ENCODE results near the gene HECW1.

HECW1 gene

GRCh38 chr7:43077285-43077684 is 35.2 kb upstream of the HECW1 start:
- Histone ChIP-seq H3K36me3 (ENCODE audit: control insufficient read depth, insufficient read depth, low read length) (no peaks in the 10 kb centered on the region), H3K4me1 (ENCODE audit: control insufficient read depth, low read depth, low read length) (peaks cover 1% of the 10 kb centered on the region), H3K23ac (ENCODE audit: low read length) (no peak overlapping the region), H3K4me3 (ENCODE audit: low read length) (no peak overlapping the region), H3K79me2 (ENCODE audit: control insufficient read depth, insufficient read depth, low read length) (no peaks in the 10 kb centered on the region), H2BK5ac (ENCODE audit: low read length) (no peak overlapping the region), H2AK5ac (ENCODE audit: low read length) (no peak overlapping the region), H4K5ac (ENCODE audit: low read length) (no peak overlapping the region), H3K79me1 (ENCODE audit: low read length) (no peaks in the 10 kb centered on the region), H2BK120ac (ENCODE audit: low read depth, low read length) (peak overlapping the region; percentile 2), H3K27me3 (ENCODE audit: insufficient read depth, low read length, poor library complexity) (no peaks in the 10 kb centered on the region), H3K56ac (ENCODE audit: low read length) (peak overlapping the region; percentile 11), H3K27ac (ENCODE audit: low read depth, low read length) (no peak overlapping the region), H3K18ac (ENCODE audit: low read length) (peak overlapping the region; percentile 5), H3K9ac (ENCODE audit: low read length) (no peak overlapping the region), H3K4ac (ENCODE audit: low read depth, low read length) (peak overlapping the region; percentile 28), H3K4me2 (ENCODE audit: low read length) (no peak overlapping the region), H2BK15ac (replicated peaks; ENCODE audit: low read depth) (no peak overlapping the region), H4K8ac (ENCODE audit: low read depth, low read length) (peak overlapping the region; percentile 2)
- no peak for DNase-seq
- no CpG with 5 or more reads among the region's 9 CpGs for WGBS (ENCODE audit: extremely low coverage, insufficient coverage, low lambda C conversion rate)

DNA sequence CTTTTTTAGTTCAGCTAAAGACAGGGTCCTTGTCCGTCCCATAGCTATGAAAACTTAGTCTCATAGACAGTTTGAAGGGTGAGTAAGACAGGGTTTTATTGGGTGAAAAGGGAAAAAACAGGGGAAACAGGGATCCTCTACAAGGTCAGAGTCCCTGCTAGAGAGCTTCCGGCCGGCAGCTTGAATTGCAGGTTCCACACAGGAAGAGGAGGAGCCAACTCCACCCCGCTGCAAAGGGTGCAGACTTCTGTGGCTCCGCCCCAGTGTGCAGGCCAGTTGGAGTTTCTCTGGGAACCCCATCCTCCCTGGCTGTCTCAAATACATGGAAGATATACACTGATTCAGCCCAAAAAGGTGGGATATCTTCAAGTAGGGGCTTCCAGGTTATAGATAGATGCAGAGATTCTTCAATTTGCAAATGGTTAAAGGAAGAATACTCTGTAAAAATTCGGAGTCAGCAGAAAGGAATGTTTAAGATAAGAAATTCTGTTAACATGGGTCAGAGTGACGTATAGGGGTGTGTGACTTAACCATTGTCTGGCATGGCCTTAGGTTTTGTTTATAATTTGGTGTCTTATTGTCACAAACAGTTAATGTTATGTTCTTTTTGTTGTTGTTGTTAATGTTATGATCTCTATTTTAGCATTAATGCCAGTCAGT is 34.6 kb upstream of the HECW1 start:
- Histone ChIP-seq H4K5ac (ENCODE audit: low read length) (no peak overlapping the region), H3K36me3 (ENCODE audit: control insufficient read depth, insufficient read depth, low read length) (no peaks in the 10 kb centered on the region), H3K27me3 (ENCODE audit: insufficient read depth, low read length, poor library complexity) (no peaks in the 10 kb centered on the region), H4K8ac (ENCODE audit: low read depth, low read length) (peak overlapping the region; percentile 31), H3K4me2 (ENCODE audit: low read length) (no peak overlapping the region), H3K18ac (ENCODE audit: low read length) (peak overlapping the region; percentile 5), H3K79me2 (ENCODE audit: control insufficient read depth, insufficient read depth, low read length) (no peaks in the 10 kb centered on the region), H2BK5ac (ENCODE audit: low read length) (no peak overlapping the region), H3K27ac (ENCODE audit: low read depth, low read length) (no peak overlapping the region), H2BK120ac (ENCODE audit: low read depth, low read length) (no peak overlapping the region), H3K9ac (ENCODE audit: low read length) (no peak overlapping the region), H3K56ac (ENCODE audit: low read length) (no peak overlapping the region), H3K23ac (ENCODE audit: low read length) (no peak overlapping the region), H3K4me3 (ENCODE audit: low read length) (no peak overlapping the region), H2BK15ac (replicated peaks; ENCODE audit: low read depth) (no peak overlapping the region), H3K79me1 (ENCODE audit: low read length) (no peaks in the 10 kb centered on the region), H2AK5ac (ENCODE audit: low read length) (no peak overlapping the region), H3K4ac (ENCODE audit: low read depth, low read length) (peak overlapping the region; percentile 28), H3K4me1 (ENCODE audit: control insufficient read depth, low read depth, low read length) (peaks cover 1% of the 10 kb centered on the region)
- peak; percentile 87 for DNase-seq
- WGBS (ENCODE audit: extremely low coverage, insufficient coverage, low lambda C conversion rate), result no CpG with 5 or more reads among the region's 7 CpGs

- no peak overlapping the region for H4K8ac ChIP-seq (ENCODE audit: low read depth, low read length)
- H4K5ac ChIP-seq (ENCODE audit: low read length), result no peak overlapping the region
- H3K18ac ChIP-seq (ENCODE audit: low read length), result no peak overlapping the region
- no peak overlapping the region for H2BK5ac ChIP-seq (ENCODE audit: low read length)
- H3K23ac ChIP-seq (ENCODE audit: low read length), result no peak overlapping the region
- peaks cover 1% of the 10 kb centered on the region for H3K4me1 ChIP-seq (ENCODE audit: control insufficient read depth, low read depth, low read length)
- H3K79me1 ChIP-seq (ENCODE audit: low read length), result no peaks in the 10 kb centered on the region
- no peak overlapping the region for H3K56ac ChIP-seq (ENCODE audit: low read length)
- DNase-seq, result peak; percentile 48
- no peak overlapping the region for H3K27ac ChIP-seq (ENCODE audit: low read depth, low read length)
- H3K4ac ChIP-seq (ENCODE audit: low read depth, low read length), result no peak overlapping the region
- no CpG with 5 or more reads among the region's 6 CpGs for WGBS (ENCODE audit: extremely low coverage, insufficient coverage, low lambda C conversion rate)
- no peak overlapping the region for H2BK120ac ChIP-seq (ENCODE audit: low read depth, low read length)
- no peak overlapping the region for H3K4me2 ChIP-seq (ENCODE audit: low read length)
- H3K27me3 ChIP-seq (ENCODE audit: insufficient read depth, low read length, poor library complexity), result no peaks in the 10 kb centered on the region
- H3K9ac ChIP-seq (ENCODE audit: low read length), result no peak overlapping the region
- H2BK15ac ChIP-seq (replicated peaks; ENCODE audit: low read depth), result no peak overlapping the region
- no peak overlapping the region for H2AK5ac ChIP-seq (ENCODE audit: low read length)
- H3K79me2 ChIP-seq (ENCODE audit: control insufficient read depth, insufficient read depth, low read length), result no peaks in the 10 kb centered on the region
- no peak overlapping the region for H3K4me3 ChIP-seq (ENCODE audit: low read length)
- H3K36me3 ChIP-seq (ENCODE audit: control insufficient read depth, insufficient read depth, low read length), result no peaks in the 10 kb centered on the region
Observed at GRCh38 chr7:43078794-43079193, 33.7 kb upstream of the HECW1 start.

GRCh38 chr7:43081603-43082002 is 30.8 kb upstream of the HECW1 start:
- H2AK5ac ChIP-seq (ENCODE audit: low read length), result no peak overlapping the region
- no peak overlapping the region for H2BK5ac ChIP-seq (ENCODE audit: low read length)
- no peaks in the 10 kb centered on the region for H3K36me3 ChIP-seq (ENCODE audit: control insufficient read depth, insufficient read depth, low read length)
- no peak overlapping the region for H3K4me2 ChIP-seq (ENCODE audit: low read length)
- no peak overlapping the region for H3K27ac ChIP-seq (ENCODE audit: low read depth, low read length)
- no peak overlapping the region for H4K8ac ChIP-seq (ENCODE audit: low read depth, low read length)
- no peak overlapping the region for H3K9ac ChIP-seq (ENCODE audit: low read length)
- H4K5ac ChIP-seq (ENCODE audit: low read length), result no peak overlapping the region
- no peak overlapping the region for H3K4me3 ChIP-seq (ENCODE audit: low read length)
- H3K18ac ChIP-seq (ENCODE audit: low read length), result no peak overlapping the region
- peaks cover 1% of the 10 kb centered on the region for H3K4me1 ChIP-seq (ENCODE audit: control insufficient read depth, low read depth, low read length)
- H3K79me2 ChIP-seq (ENCODE audit: control insufficient read depth, insufficient read depth, low read length), result no peaks in the 10 kb centered on the region
- DNase-seq, result no peak
- no peaks in the 10 kb centered on the region for H3K79me1 ChIP-seq (ENCODE audit: low read length)
- WGBS (ENCODE audit: extremely low coverage, insufficient coverage, low lambda C conversion rate), result no CpG with 5 or more reads among the region's 4 CpGs
- H2BK120ac ChIP-seq (ENCODE audit: low read depth, low read length), result no peak overlapping the region
- no peak overlapping the region for H3K4ac ChIP-seq (ENCODE audit: low read depth, low read length)
- H3K27me3 ChIP-seq (ENCODE audit: insufficient read depth, low read length, poor library complexity), result no peaks in the 10 kb centered on the region
- H3K56ac ChIP-seq (ENCODE audit: low read length), result no peak overlapping the region
- no peak overlapping the region for H3K23ac ChIP-seq (ENCODE audit: low read length)
- H2BK15ac ChIP-seq (replicated peaks; ENCODE audit: low read depth), result no peak overlapping the region

GRCh38 chr7:43083106-43083505 is 29.3 kb upstream of the HECW1 start:
- no peaks in the 10 kb centered on the region for H3K79me1 ChIP-seq (ENCODE audit: low read length)
- H3K4ac ChIP-seq (ENCODE audit: low read depth, low read length), result no peak overlapping the region
- H2BK15ac ChIP-seq (replicated peaks; ENCODE audit: low read depth), result no peak overlapping the region
- no peak overlapping the region for H3K56ac ChIP-seq (ENCODE audit: low read length)
- no peak overlapping the region for H2BK5ac ChIP-seq (ENCODE audit: low read length)
- no peak overlapping the region for H3K9ac ChIP-seq (ENCODE audit: low read length)
- H4K8ac ChIP-seq (ENCODE audit: low read depth, low read length), result no peak overlapping the region
- H3K27ac ChIP-seq (ENCODE audit: low read depth, low read length), result no peak overlapping the region
- H2AK5ac ChIP-seq (ENCODE audit: low read length), result no peak overlapping the region
- no peak overlapping the region for H2BK120ac ChIP-seq (ENCODE audit: low read depth, low read length)
- H3K4me3 ChIP-seq (ENCODE audit: low read length), result no peak overlapping the region
- peaks cover 1% of the 10 kb centered on the region for H3K4me1 ChIP-seq (ENCODE audit: control insufficient read depth, low read depth, low read length)
- no peak overlapping the region for H3K4me2 ChIP-seq (ENCODE audit: low read length)
- no peaks in the 10 kb centered on the region for H3K27me3 ChIP-seq (ENCODE audit: insufficient read depth, low read length, poor library complexity)
- no peak overlapping the region for H3K23ac ChIP-seq (ENCODE audit: low read length)
- no peak overlapping the region for H4K5ac ChIP-seq (ENCODE audit: low read length)
- no peaks in the 10 kb centered on the region for H3K36me3 ChIP-seq (ENCODE audit: control insufficient read depth, insufficient read depth, low read length)
- H3K18ac ChIP-seq (ENCODE audit: low read length), result no peak overlapping the region
- no peaks in the 10 kb centered on the region for H3K79me2 ChIP-seq (ENCODE audit: control insufficient read depth, insufficient read depth, low read length)
- WGBS (ENCODE audit: extremely low coverage, insufficient coverage, low lambda C conversion rate), result no CpG with 5 or more reads among the region's 2 CpGs
- no peak for DNase-seq

DNA sequence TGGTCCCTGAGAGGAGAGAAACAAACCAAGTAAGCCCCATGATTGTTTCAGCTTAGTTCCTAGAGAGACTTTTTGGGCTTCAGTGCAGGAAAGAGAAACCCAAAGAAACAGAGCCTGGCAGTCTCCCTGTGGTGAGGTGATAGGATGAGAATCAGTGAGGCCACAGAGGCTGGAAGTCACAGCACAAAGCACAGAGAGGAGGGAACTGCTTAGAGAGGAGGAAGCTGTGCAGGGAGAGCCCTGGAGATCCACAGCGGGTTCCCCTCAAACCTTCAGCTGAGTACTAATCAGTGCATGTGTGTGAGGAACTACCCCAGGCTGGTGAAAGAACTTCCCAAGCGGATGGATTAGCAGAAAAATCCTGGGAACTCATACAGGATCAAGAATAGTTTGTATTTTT is 27.4 kb upstream of the HECW1 start:
- DNase-seq, result no peak
- WGBS (ENCODE audit: extremely low coverage, insufficient coverage, low lambda C conversion rate), result no CpG with 5 or more reads among the region's 2 CpGs

More for the DNA sequence above, 27.4 kb upstream of the HECW1 start:
- Histone ChIP-seq H3K23ac (ENCODE audit: low read length) (no peak overlapping the region), H4K8ac (ENCODE audit: low read depth, low read length) (no peak overlapping the region), H3K9ac (ENCODE audit: low read length) (no peak overlapping the region), H3K36me3 (ENCODE audit: control insufficient read depth, insufficient read depth, low read length) (no peaks in the 10 kb centered on the region), H3K4ac (ENCODE audit: low read depth, low read length) (no peak overlapping the region), H3K18ac (ENCODE audit: low read length) (no peak overlapping the region), H3K4me2 (ENCODE audit: low read length) (no peak overlapping the region), H3K56ac (ENCODE audit: low read length) (peak overlapping the region; percentile 12), H2BK5ac (ENCODE audit: low read length) (no peak overlapping the region), H2AK5ac (ENCODE audit: low read length) (no peak overlapping the region), H2BK120ac (ENCODE audit: low read depth, low read length) (no peak overlapping the region), H3K27me3 (ENCODE audit: insufficient read depth, low read length, poor library complexity) (no peaks in the 10 kb centered on the region), H3K79me2 (ENCODE audit: control insufficient read depth, insufficient read depth, low read length) (no peaks in the 10 kb centered on the region), H3K4me3 (ENCODE audit: low read length) (no peak overlapping the region), H3K79me1 (ENCODE audit: low read length) (no peaks in the 10 kb centered on the region), H2BK15ac (replicated peaks; ENCODE audit: low read depth) (no peak overlapping the region), H3K27ac (ENCODE audit: low read depth, low read length) (no peak overlapping the region), H4K5ac (ENCODE audit: low read length) (no peak overlapping the region), H3K4me1 (ENCODE audit: control insufficient read depth, low read depth, low read length) (no peaks in the 10 kb centered on the region)

All from mesendoderm (in vitro differentiated cells).